SK-N-MC (cell line): ENCODE results near the gene C5orf34.
A peak's percentile ranks its signal among the peaks of the same experiment; 100 is the strongest.

Experiments used
- EZH2 ChIP-seq: fragments of 200-600 bp; sonication (generic); IDR thresholded peaks from one replicate; pipeline ENCODE4 v1.6.1; 2017; ENCODE audit warnings: antibody characterized with exemption
- FOXP2 ChIP-seq: optimal IDR thresholded peaks from 2 replicates; pipeline ENCODE3; 2011; ENCODE audit warnings: mild to moderate bottlenecking, moderate library complexity; ENCODE audit not compliant: insufficient read depth; ENCODE audit errors: extremely low read length, control extremely low read depth
- POLR2AphosphoS5 ChIP-seq: IDR thresholded peaks from 2 replicates; pipeline ENCODE4 v1.6.1; 2012; ENCODE audit warnings: mild to moderate bottlenecking, low read depth, low read length, borderline replicate concordance

- TF ChIP-seq EZH2 (no peak), POLR2AphosphoS5 (peak; percentile 96), FOXP2 (peak; percentile 30)
These were observed 31.4 kb downstream of the C5orf34 start, which contains the start of gene TMEM267 for GRCh38 chr5:43483298-43484105.
